NCI-H2081 (cell line): ENCODE measurements around the gene NCBP3.
A peak's percentile ranks its signal among the peaks of the same experiment; 100 is the strongest.
"Not testable (repeated sequence)": the region's sequence is repeated elsewhere in the genome, so short reads cannot be mapped to it uniquely, and the experiment has no call there.

Experiments
- DNase-seq, 2 experiments: peaks; one replicate each; lab custom pipeline; 2025; lab: John Stamatoyannopoulos, UW

The NCBP3 gene

GRCh38 chr17:3848229-3848835 is 2.3 kb upstream of the NCBP3 start:
- no peak for DNase-seq

- no peak for DNase-seq
Observed at GRCh38 chr17:3847165-3847670, 1.2 kb upstream of the NCBP3 start.

- DNase-seq: no peak
Observed at GRCh38 chr17:3846437-3847164, 555 bp upstream of the NCBP3 start.

- peak in 1 of 2 experiments; percentile 5 for DNase-seq
Observed at GRCh38 chr17:3845291-3845620, 790 bp downstream of the NCBP3 start.

- DNase-seq: not testable (repeated sequence)
Observed at GRCh38 chr17:3844556-3844955, 1.5 kb downstream of the NCBP3 start.

- peak; percentile 17 to 19 for DNase-seq
Observed at GRCh38 chr17:3843935-3844516, 2.0 kb downstream of the NCBP3 start.

- no peak for DNase-seq
Observed at GRCh38 chr17:3838206-3838605, 7.8 kb downstream of the NCBP3 start.

- no peak for DNase-seq
Observed at GRCh38 chr17:3836551-3836950, 9.5 kb downstream of the NCBP3 start.

- DNase-seq: no peak
Observed at GRCh38 chr17:3835410-3836229, 10.4 kb downstream of the NCBP3 start.

GRCh38 chr17:3834811-3835210 is 11.2 kb downstream of the NCBP3 start:
- DNase-seq: no peak

GRCh38 chr17:3828852-3829232 is 17.2 kb downstream of the NCBP3 start:
- DNase-seq: no peak

- DNase-seq: no peak
Observed at GRCh38 chr17:3828151-3828851, 17.7 kb downstream of the NCBP3 start.

GRCh38 chr17:3827124-3827773 is 18.8 kb downstream of the NCBP3 start:
- DNase-seq: peak; percentile 1 to 23

GRCh38 chr17:3826191-3826590 is 19.9 kb downstream of the NCBP3 start:
- DNase-seq: no peak

- DNase-seq: no peak
Observed at GRCh38 chr17:3821101-3821500, 24.9 kb downstream of the NCBP3 start.

GRCh38 chr17:3818786-3819185 is 27.3 kb downstream of the NCBP3 start:
- no peak for DNase-seq

GRCh38 chr17:3817851-3818605 is 28.0 kb downstream of the NCBP3 start:
- no peak for DNase-seq

- DNase-seq: no peak
Observed at GRCh38 chr17:3815925-3816324, 30.1 kb downstream of the NCBP3 start.

- no peak for DNase-seq
Observed at GRCh38 chr17:3815122-3815521, 30.9 kb downstream of the NCBP3 start.

GRCh38 chr17:3814361-3814760 is 31.7 kb downstream of the NCBP3 start:
- no peak for DNase-seq

GRCh38 chr17:3813171-3813570 is 32.9 kb downstream of the NCBP3 start:
- no peak for DNase-seq
